HG03439 (cell line): ENCODE data around the gene CDC42EP1.
"Not testable (repeated sequence)": the region's sequence is repeated elsewhere in the genome, so short reads cannot be mapped to it uniquely, and the experiment has no call there.

Source experiments
- ATAC-seq: cut with Tn5 transposase; IDR thresholded peaks from one replicate; pipeline ENCODE4 v1.9.1; 2021; ENCODE audit warnings: mild to moderate bottlenecking, moderate library complexity; ENCODE audit not compliant: unreplicated experiment

Gene CDC42EP1

DNA sequence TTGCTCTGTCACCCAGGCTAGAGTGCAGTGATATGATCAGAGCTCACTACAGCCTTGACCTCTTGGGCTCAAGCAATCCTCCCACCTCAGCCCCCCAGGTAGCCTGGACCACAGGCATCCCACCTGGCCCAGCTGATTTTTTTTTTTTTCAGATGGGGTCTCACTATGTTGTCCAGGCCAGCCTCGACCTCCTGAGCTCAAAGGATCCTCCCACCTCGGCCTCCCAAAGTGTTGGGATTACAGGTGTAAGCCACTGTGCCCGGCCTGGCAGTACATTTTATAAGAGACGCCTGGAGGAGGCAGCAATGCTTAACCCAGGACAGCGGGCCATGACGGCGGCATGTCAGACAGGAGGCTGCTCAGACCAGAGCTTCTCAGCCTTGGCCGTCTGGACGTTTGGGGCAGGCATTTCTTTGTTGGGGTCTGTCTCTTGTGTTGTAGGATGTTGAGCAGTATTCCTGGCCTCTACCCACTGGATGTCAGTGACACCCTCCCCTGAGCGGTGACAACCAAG is 15.3 kb downstream of the CDC42EP1 start:
- no peak for ATAC-seq

GRCh38 chr22:37578002-37578401 is 17.7 kb downstream of the CDC42EP1 start:
- no peak for ATAC-seq

DNA sequence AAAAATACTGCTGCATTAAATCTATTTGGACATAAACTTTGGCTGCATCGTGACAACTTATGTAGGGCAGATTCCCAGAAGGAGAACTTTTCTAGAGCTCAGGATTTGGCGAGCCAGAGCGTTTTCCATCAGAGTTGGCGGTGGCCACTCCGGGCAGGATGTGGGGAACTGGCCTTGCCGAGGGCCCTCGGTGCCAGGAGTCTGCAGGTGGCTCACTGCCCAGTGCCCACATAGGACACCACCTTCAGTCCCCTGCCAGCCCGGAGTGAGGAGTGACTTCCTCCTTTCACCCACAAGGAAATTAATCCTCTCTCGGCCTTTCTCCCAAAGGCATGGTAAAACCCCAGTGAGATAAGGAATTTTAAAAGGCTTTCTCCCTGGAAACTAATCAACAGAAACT is 21.2 kb downstream of the CDC42EP1 start:
- no peak for ATAC-seq

GRCh38 chr22:37582526-37582925 is 22.2 kb downstream of the CDC42EP1 start:
- no peak for ATAC-seq

DNA sequence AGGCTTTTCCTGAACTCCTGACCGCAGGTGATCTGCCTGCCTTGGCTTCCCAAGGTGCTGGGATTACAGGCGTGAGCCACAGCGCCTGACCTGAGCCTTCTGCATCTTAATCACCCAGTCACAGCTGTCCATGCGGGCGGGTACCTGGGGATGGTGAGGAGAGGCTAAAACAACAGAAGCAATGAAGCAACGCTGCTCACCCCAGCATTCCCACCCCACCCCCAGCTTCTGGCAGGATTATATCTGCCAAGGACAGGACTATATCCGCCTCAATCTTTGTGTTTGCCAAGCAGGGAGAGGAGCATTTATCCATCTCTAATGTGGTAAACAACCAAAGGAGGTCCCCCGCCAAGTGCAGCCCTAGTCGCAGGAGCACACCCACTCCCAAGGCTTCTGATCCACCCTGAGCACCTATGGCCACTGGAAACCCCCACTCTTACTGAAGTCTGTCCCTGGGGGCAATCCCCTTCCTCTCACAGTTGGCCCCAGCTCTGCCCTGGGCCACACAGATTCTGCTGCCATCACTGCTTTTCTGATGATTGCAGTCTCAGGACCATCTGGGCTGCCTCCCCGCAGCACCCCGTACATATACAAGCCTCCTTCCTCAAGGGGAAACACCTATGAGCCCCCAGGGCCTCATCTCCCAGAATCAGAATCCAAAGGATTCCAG is 28.4 kb downstream of the CDC42EP1 start:
- ATAC-seq = no peak

- no peak for ATAC-seq
Observed at GRCh38 chr22:37589636-37590035, 29.4 kb downstream of the CDC42EP1 start.

DNA sequence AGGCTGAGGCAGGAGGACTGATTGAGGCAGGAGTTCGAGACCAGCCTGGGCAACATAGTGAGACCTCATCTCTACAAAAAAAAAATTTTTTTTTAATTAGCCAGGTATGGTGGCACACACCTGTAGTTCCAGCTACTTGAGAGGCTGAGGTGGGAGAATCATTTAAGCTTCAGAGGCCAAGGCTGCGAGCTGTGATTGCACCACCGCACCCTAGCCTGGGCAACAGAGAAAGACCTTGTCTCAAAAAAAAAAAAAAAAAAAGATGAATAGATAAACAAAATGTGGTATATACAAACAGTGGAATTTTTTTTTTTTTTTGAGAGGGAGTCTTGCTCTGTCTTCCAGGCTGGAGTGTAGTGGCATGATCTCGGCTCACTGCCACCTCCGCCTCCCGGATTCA is 30.8 kb downstream of the CDC42EP1 start:
- ATAC-seq = not testable (repeated sequence)

- no peak for ATAC-seq
Observed at GRCh38 chr22:37591823-37592404, 31.6 kb downstream of the CDC42EP1 start.

DNA sequence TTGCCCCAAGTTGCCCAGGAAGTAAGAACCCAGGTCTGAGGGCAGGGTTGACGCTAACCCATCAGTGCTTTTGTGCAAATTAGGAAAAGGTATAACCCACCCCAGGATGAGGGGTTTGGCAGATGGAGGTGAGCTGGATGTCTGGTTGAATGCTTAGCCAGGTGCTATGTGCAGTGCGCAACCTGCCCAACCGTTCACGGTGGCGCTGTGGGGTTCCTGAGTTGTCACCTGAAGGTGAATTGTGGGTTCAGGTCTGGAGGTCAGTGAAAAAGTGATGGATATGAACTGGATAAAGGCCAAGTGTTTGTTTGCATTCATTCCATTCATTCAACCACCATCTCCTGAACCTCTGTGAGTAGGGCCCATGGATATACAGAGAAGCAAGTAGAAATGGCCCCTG is 34.0 kb downstream of the CDC42EP1 start:
- no peak for ATAC-seq

DNA sequence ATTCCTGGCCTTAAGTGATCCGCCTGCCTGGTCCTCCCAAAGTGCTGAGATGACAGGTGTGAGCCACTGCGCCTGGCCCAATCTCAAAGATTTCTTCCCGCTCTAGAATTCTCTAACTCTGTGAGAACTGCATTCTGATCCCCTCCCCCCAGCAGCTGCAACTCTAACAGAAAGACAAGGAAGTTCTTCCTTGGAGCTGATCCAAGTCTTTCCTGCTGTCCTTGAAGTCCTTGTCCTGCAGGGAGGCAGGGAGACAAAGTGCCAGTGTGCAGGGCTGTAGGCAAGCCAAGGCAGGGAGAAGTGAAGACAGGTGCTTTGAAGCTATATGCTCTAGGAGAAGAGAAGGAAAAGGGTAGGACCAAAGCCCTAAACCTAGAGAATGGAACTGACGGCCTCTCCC is 38.9 kb downstream of the CDC42EP1 start:
- no peak for ATAC-seq

GRCh38 chr22:37601203-37601539 is 40.9 kb downstream of the CDC42EP1 start:
- ATAC-seq = no peak

GRCh38 chr22:37601540-37602442 is 41.5 kb downstream of the CDC42EP1 start:
- ATAC-seq = no peak

DNA sequence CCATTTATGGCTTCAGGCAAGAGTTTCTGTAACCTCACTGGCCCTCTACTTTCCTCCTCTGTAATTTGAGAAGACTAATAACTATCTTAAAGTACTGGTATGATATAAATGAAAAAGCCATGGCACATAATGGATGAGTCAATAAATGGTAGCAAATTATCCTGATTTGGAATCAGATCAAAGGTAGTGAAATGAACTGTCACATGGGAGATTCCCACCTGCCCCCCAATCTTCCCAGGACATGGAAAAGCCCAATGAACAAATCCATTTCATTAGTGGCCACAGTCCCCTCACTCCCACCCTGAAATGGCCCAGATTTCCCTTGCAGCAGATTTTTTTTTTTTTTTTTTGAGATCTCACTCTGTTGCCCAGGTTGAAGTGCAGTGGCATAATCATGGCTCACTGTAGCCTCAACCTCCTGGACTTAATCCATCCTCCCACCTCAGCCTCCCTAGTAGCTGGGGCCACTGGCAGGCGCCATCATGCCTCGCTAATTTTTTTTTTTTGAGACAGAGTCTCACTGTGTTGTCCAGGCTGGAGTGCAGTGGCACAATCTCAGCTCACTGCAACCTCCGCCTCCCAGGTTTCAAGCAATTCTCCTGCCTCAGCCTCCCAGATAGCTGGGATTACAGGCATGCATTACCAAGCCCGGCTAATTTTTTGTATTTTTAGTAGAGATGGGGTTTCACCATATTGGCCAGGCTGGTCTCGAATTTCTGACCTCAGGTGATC is 42.4 kb downstream of the CDC42EP1 start:
- not testable (repeated sequence) for ATAC-seq

- no peak for ATAC-seq
Observed at GRCh38 chr22:37604074-37604473, 43.8 kb downstream of the CDC42EP1 start.

DNA sequence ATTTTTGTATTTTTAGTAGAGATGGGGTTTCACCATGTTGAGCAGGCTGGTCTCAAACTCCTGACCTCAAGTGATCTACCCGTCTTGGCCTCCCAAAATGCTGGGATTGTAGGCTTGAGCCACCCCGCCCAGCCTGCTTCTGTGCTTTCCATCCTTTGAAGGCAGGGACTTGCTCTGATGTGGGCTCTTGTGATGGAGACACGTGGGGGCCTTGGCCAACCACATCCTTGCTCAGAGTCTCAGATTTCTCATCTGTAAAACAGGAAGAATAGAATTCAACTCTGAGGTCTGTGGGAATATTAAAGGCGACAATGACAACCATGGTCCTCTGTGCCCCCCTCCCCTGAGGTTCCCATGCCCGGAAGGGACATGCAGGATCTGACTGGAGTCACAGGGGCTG is 44.6 kb downstream of the CDC42EP1 start:
- ATAC-seq = no peak

DNA sequence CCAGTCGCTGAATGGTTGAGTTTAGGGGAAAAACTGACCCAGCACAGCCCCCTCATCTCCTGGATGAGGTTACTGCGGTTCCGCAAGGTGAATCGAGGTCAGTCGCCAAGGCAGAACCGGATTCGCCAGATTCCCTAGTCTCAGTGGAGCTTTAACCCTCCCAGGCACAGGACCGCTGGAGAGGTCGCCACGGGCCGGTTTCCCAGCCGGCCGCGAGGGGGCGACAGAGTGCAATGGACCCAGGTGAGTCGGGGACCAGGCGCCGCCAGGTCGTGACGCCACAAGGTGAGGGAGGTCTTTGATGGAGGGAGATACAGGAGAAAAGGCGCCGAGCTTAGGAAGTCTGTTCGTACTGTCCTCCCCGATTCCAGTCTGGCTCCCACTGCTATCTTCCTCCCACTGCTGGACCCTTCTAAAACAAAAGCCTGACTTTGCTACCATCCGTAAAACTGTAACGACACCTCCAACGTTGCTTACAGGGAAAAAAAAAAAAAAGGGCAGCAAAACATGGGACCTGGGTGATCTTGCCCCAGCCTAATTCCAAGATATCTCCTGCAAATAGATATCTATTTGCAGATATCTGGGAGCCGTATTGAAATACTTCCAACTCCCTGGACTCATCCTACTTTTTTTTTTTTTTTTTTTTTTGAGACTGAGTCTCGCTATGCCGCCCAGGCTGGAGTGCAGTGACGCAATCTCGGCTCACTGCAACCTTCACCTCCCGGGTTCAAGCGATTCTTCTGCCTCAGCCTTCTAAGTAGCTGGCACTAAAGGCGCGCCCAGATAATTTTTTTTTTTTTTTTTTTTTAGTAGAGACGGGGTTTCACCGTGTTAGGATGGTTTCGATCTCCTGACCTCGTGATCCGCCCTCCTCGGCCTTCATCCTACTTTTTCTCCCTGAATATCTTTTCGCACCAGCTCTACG is 47.0 kb downstream of the CDC42EP1 start:
- ATAC-seq = peak; percentile 35

DNA sequence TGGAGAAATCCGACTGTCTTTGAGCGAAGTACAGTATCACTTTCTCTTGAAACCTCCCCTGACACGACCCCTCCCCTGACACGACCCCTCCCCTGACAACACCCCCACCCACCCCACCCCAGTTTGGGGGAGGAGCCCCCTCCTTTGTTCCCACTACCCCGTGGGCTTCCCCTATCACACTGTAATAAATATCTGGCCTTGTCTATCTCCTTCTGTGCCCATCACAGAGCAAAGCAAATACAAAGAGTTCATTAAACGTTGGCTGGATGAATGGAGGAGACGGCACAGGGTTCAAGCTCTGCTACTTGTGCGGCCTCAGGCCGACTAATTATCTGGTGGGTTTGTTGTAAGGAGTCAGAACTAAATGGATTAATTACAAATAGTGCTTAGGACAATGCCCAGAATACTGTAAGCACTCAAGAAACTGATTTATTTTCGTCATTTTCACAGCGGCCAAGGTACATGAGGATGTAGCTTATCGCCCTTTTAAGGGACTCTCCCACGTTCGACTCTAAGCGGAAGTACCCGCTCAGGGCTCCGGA is 47.7 kb downstream of the CDC42EP1 start:
- no peak for ATAC-seq

GRCh38 chr22:37608477-37609239 is 48.4 kb downstream of the CDC42EP1 start, which contains the start of gene GGA1:
GGA1 (plus strand) TSS chr22:37608834; CDS start chr22:37608861, 27 bp downstream.
- peak; percentile 81 for ATAC-seq
